GM13977 (cell line): ENCODE data around the gene TXNDC15.
A peak's percentile ranks its signal among the peaks of the same experiment; 100 is the strongest.
"Not testable (repeated sequence)": the region's sequence is repeated elsewhere in the genome, so short reads cannot be mapped to it uniquely, and the experiment has no call there.

ENCODE experiments used
- DNase-seq: peaks from one replicate; pipeline ENCODE4 v3.0.0; 2012; ENCODE audit warnings: low spot score
- in situ Hi-C: fragments of 300-500 bp; cut with MboI; formaldehyde crosslinking; loops from one replicate; pipeline ENCODE4 v1.12.0; 2022; ENCODE audit warnings: low sequenced_read_pairs, low pct_unique_long_range_greater_than_20kb, mixed read lengths, inconsistent platforms; ENCODE audit not compliant: unreplicated experiment
- TF ChIP-seq, protein P1 (sequence below): IDR thresholded peaks from 2 replicates; pipeline ENCODE4 v1.5.1; 2012; ENCODE audit warnings: mild to moderate bottlenecking, control low read depth; ENCODE audit not compliant: insufficient read depth; ENCODE audit errors: extremely low read depth, missing control alignments

The TXNDC15 gene

DNA sequence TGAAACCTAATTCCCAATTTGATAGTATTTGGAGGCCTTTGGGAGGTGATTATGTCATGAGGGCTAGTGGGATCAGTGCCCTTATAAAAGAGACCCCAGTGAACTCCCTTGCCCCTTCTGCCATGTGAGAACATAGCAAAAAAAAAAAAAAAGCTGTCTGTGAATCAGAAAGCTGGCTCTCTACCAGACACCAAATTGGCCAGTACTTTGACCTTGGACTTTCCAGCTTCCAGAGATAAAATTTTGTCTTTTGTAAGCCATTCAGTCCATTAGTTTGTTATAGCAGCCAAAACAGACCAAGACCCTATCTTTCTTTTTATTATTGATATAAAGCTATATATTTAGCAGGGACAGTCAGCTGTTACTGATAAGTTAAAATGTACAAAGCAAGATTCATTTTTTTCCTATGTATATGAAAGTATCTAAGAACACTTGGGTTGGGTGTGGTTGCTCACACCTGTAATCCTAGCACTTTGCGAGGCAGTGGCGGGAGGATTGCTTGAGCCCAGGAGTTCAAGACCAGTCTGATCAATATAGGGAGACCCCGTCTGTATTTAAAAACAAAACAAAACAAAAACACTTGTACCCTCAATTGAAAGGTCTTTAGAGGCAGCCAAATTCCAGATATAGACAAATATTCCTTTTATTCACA, 36.5 kb upstream of the TXNDC15 start:
- no peak for DNase-seq
- TF ChIP-seq, protein P1, sequence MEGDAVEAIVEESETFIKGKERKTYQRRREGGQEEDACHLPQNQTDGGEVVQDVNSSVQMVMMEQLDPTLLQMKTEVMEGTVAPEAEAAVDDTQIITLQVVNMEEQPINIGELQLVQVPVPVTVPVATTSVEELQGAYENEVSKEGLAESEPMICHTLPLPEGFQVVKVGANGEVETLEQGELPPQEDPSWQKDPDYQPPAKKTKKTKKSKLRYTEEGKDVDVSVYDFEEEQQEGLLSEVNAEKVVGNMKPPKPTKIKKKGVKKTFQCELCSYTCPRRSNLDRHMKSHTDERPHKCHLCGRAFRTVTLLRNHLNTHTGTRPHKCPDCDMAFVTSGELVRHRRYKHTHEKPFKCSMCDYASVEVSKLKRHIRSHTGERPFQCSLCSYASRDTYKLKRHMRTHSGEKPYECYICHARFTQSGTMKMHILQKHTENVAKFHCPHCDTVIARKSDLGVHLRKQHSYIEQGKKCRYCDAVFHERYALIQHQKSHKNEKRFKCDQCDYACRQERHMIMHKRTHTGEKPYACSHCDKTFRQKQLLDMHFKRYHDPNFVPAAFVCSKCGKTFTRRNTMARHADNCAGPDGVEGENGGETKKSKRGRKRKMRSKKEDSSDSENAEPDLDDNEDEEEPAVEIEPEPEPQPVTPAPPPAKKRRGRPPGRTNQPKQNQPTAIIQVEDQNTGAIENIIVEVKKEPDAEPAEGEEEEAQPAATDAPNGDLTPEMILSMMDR, result no peak
- in situ Hi-C loops, result no loop called here

DNA sequence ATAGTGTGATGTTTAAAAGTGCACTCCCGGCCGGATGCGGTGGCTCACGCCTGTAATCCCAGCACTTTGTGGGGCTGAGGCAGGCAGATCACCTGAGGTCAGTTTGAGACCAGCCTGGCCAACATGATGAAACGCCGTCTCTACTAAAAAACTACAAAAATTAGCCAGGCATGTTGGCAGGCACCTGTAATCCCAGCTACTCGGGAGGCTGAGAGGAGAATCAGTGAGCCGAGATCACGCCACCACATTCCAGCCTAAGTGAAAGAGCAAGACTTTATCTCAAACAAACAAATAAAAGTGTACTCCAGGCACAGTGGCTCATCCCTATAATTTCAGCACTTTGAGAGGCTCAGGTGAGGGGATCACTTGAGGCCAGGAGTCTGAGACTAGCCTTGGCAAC, 35.8 kb upstream of the TXNDC15 start:
- in situ Hi-C loops, DNase-seq: not testable (repeated sequence)

DNA sequence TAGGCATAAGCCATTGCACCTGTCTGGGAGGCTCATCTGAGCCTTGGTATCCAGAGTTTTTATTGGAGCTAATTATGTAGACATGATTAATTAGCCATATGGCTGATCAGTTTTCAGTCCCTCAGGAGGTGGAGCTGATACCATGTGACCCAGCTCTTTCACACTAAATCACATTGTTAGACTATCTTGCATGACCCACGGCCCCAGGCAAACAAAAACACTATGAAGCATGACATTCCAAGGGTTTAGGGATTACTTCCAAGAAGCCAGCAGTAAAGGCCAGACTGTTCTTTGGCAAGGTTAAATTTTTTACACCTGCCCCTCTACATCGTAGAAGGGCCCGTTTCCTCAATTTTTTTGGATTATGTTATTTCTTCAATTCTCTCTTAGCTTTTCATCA, 33.4 kb upstream of the TXNDC15 start:
- in situ Hi-C loops, result no loop called here
- TF ChIP-seq, protein P1, result no peak
- DNase-seq, result no peak

DNA sequence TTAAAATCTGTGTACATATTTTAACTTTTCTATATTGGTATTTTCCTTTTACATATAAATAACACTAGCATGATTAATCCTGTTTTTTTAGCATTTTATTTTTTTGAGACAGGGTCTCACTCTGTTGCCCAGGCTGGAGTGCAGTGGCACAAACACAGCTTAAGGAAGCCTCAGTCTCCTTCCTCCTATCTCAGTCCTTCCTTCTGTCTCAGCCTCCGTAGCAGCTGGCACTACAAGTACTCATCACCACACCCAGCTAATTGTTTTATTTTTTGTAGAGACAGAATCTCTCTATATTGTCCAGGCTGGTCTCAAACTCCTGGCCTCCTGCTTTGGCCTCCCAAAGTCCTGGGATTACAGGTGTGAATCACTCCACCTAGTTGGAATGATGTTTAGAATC, 29.9 kb upstream of the TXNDC15 start:
- no peak for DNase-seq
- in situ Hi-C loops, result no loop called here
- TF ChIP-seq, protein P1, result no peak

DNA sequence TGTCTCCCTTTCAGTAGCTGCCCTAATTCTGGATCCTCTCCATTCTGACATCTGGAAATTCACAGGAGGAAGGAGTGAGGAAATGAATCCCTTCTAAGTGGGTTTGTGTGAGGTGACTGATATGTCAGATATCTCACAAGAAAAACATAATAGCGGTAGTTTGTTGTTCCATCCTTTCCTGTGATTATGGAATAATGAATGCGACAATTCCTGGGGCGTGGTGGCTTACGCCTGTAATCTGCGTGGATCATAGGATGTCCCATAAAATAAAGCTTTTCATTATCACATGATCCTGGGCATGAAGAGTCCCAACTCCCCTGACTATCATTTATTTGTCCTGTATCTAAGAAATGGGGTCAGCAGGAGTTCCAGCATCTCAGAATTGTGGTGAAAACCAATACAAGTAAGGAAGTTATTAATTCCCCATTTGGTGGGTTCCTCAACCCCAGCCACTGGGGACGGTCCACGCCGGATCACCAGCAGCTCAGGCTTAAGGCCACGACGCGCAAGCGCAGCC, 28.8 kb upstream of the TXNDC15 start:
- DNase-seq, result no peak
- TF ChIP-seq, protein P1, result no peak
- in situ Hi-C loops, result no loop called here

DNA sequence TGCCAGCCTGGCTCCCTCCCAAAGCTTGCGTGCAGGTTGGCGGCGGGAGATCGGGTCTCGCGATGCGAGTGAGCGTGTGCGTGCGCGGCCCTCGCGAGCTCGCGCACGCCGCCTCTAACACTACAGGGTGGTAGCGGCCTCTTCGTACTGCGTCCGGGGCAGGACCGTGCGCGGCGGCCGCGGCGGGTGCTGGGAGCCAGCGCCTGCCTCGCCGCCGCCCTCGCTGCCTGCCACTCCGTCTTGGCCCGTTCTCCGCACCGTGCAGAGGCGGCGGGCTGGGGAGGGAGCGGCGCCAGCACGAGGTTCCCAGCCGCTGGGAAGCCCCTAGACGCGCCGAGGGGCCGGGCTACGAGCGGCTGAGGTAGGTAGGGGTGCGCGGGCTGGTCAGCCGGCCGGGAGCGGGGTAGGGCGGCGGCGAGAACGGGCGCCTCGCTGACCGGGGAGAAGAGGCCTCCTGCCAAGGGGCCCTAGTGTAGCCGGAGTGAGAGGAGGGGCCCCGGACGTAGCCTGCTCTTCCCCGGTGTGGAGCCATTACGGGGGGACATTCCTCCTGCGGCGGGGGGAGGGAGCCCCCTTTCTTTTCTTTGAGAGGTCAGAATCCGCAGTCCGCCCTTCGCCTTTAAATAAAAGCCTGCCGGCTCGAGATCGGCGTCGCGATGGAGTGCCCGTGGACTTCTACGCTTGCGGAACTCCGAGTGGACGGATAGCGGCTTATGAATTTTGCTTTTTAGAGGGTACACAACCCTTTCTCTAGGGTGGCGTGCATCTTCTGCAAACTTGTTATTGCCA, 28.1 kb upstream of the TXNDC15 start, which contains the start of gene C5orf24:
Gene C5orf24, plus strand, starts transcription at position 117 of the 789 bp plus-strand sequence. CDS start 8,933 bp downstream, outside the sequence.
- TF ChIP-seq, protein P1, result no peak
- in situ Hi-C loops, result no loop called here
- DNase-seq, result peak; percentile 94

DNA sequence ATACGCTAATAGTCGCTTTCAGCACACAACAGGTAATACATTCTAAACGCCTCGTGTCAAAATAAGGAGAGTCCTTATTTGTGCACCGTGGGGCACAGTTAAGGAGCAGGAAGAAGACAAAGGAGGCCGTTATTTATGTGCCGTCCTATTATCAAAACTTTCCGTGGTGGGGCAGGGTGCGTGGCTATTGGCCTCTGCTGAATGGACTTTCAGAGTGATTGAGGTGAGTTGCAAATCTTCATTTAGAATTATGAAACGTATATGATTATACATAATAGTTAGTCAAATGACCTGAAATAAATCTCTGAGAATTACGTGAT, 27.6 kb upstream of the TXNDC15 start:
- TF ChIP-seq, protein P1, result no peak
- in situ Hi-C loops, result no loop called here
- no peak for DNase-seq

DNA sequence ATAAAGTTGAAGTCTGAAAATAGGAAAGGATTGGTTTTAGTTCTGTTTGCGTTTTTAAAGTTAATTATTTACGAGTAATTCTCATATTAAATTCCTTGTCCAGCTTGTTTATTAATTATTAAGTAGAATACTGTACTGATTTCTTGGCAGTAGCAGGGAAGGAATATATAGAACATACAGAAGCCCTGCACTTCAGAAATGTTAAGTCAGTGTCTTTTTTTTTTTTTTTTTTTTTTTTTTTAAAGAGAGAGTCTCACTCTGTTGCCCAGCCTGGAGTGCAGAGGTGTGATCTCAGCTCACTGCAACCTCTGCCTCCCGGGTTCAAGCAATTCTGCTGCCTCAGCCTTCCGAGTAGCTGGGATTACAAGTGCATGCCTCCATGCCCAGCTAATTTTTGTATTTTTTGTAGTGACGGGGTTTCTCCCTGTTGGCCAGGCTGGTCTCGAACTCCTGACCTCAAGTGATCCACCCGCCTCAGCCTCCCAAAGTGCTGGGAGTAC, 24.7 kb upstream of the TXNDC15 start:
- DNase-seq, in situ Hi-C loops: not testable (repeated sequence)
